HEK293 (cell line): ENCODE measurements around the gene STUM.

Experiments
- CTCF ChIA-PET: fragments of 350-600 bp; formaldehyde crosslinking; extraction: SDS; loops from one replicate; lab custom pipeline; 2021; ENCODE audit warnings: antibody characterized with exemption; lab: Yijun Ruan, JAX
- POLR2A ChIA-PET: fragments of 300-600 bp; formaldehyde crosslinking; extraction: SDS; loops from one replicate; lab custom pipeline; 2020; ENCODE audit warnings: antibody characterized with exemption, inconsistent platforms; lab: Yijun Ruan, JAX
- H3K27ac ChIP-seq: fragments of 200-500 bp; sonication (Bioruptor generic); 2 replicates; pipeline ENCODE4 v1.5.1; 2014; ENCODE audit warnings: low read depth, low read length, control low read depth, inconsistent platforms; ENCODE audit errors: extremely low read depth
- H3K36me3 ChIP-seq, 2 experiments: fragments of 200-500 bp in 1 of 2; sonication (Bioruptor generic) in 1 of 2; 1 replicate in 1 of 2; 2 replicates in 1 of 2; pipeline ENCODE4 v1.5.1; 2014 to 2017; ENCODE audit warnings: inconsistent platforms in 2 of 2, low read length in 2 of 2; ENCODE audit not compliant: control insufficient read depth in 2 of 2, insufficient read depth in 1 of 2
- H3K4me1 ChIP-seq: fragments of 200-500 bp; sonication (Bioruptor generic); 2 replicates; pipeline ENCODE4 v1.5.1; 2014; ENCODE audit warnings: mild to moderate bottlenecking, low read length, inconsistent platforms; ENCODE audit not compliant: control insufficient read depth, insufficient read depth
- H3K4me3 ChIP-seq: 2 replicates; pipeline ENCODE4 v1.5.1; 2011; ENCODE audit warnings: low read depth, mild to moderate bottlenecking, control low read depth, low read length, moderate library complexity
- H3K9me3 ChIP-seq: fragments of 200-500 bp; sonication (Bioruptor generic); 2 replicates; pipeline ENCODE4 v1.5.1; 2014; ENCODE audit warnings: low read depth, low read length, inconsistent platforms; ENCODE audit not compliant: control insufficient read depth, insufficient read depth
- EGR2 ChIP-seq: fragments of 450-650 bp; formaldehyde crosslinking; IDR thresholded peaks from 2 replicates; pipeline ENCODE4 v1.5.1; 2016; ENCODE audit warnings: low read depth, missing biosample characterization, missing genetic modification characterization
- OSR2 ChIP-seq: fragments of 450-650 bp; formaldehyde crosslinking; IDR thresholded peaks from 2 replicates; pipeline ENCODE4 v1.5.1; 2016; ENCODE audit warnings: missing biosample characterization, missing genetic modification characterization
- YY2 ChIP-seq: fragments of 450-650 bp; formaldehyde crosslinking; IDR thresholded peaks from 2 replicates; pipeline ENCODE4 v1.5.1; 2016; ENCODE audit warnings: missing biosample characterization, missing genetic modification characterization
- ZBTB7A ChIP-seq: fragments of 450-650 bp; formaldehyde crosslinking; IDR thresholded peaks from 2 replicates; pipeline ENCODE4 v1.5.1; 2016; ENCODE audit warnings: low read depth, missing biosample characterization, missing genetic modification characterization
- ZFHX2 ChIP-seq: fragments of 450-650 bp; formaldehyde crosslinking; conservative IDR thresholded peaks from 2 replicates; pipeline ENCODE4 v1.5.1; 2016; ENCODE audit warnings: missing biosample characterization, missing genetic modification characterization
- ZNF140 ChIP-seq: fragments of 450-650 bp; formaldehyde crosslinking; IDR thresholded peaks from 2 replicates; pipeline ENCODE4 v1.5.1; 2016; ENCODE audit warnings: missing biosample characterization, missing genetic modification characterization
- ZNF174 ChIP-seq: fragments of 450-650 bp; formaldehyde crosslinking; IDR thresholded peaks from 2 replicates; pipeline ENCODE4 v1.5.0; 2017; ENCODE audit warnings: missing biosample characterization, mild to moderate bottlenecking, missing genetic modification characterization
- ZNF202 ChIP-seq: fragments of 450-650 bp; formaldehyde crosslinking; IDR thresholded peaks from 2 replicates; pipeline ENCODE4 v1.5.1; 2016; ENCODE audit warnings: missing biosample characterization, missing genetic modification characterization, borderline replicate concordance
- ZNF211 ChIP-seq: fragments of 450-650 bp; formaldehyde crosslinking; IDR thresholded peaks from 2 replicates; pipeline ENCODE4 v1.5.1; 2016; ENCODE audit warnings: low read depth, missing biosample characterization, missing genetic modification characterization
- ZNF366 ChIP-seq: fragments of 450-650 bp; formaldehyde crosslinking; conservative IDR thresholded peaks from 2 replicates; pipeline ENCODE4 v1.5.1; 2016; ENCODE audit warnings: missing biosample characterization, missing genetic modification characterization
- ZNF600 ChIP-seq: fragments of 450-650 bp; formaldehyde crosslinking; IDR thresholded peaks from 2 replicates; pipeline ENCODE4 v1.5.1; 2016; ENCODE audit warnings: missing biosample characterization, missing genetic modification characterization
- ZNF610 ChIP-seq: fragments of 450-650 bp; formaldehyde crosslinking; IDR thresholded peaks from 2 replicates; pipeline ENCODE4 v1.5.1; 2016; ENCODE audit warnings: missing biosample characterization, missing genetic modification characterization, borderline replicate concordance
- ZNF626 ChIP-seq: fragments of 450-650 bp; sonication (Bioruptor Pico); formaldehyde crosslinking; IDR thresholded peaks from 2 replicates; pipeline ENCODE4 v1.5.1; 2018; ENCODE audit warnings: missing biosample characterization, missing genetic modification characterization, inconsistent platforms
- ZNF747 ChIP-seq: fragments of 450-650 bp; formaldehyde crosslinking; IDR thresholded peaks from 2 replicates; pipeline ENCODE4 v1.5.1; 2016; ENCODE audit warnings: missing biosample characterization, missing genetic modification characterization
- ZNF777 ChIP-seq: fragments of 450-650 bp; formaldehyde crosslinking; IDR thresholded peaks from 2 replicates; pipeline ENCODE4 v1.5.1; 2017; ENCODE audit warnings: missing biosample characterization, missing genetic modification characterization, borderline replicate concordance
- ZXDB ChIP-seq: fragments of 450-650 bp; formaldehyde crosslinking; IDR thresholded peaks from 2 replicates; pipeline ENCODE4 v1.5.1; 2016; ENCODE audit warnings: missing biosample characterization, missing genetic modification characterization
- TF ChIP-seq, protein P1 (sequence below): fragments of 450-650 bp; formaldehyde crosslinking; IDR thresholded peaks from 2 replicates; pipeline ENCODE4 v1.5.1; 2016; ENCODE audit warnings: missing biosample characterization, missing genetic modification characterization
- TF ChIP-seq, protein P2 (sequence below): fragments of 450-650 bp; formaldehyde crosslinking; IDR thresholded peaks from 2 replicates; pipeline ENCODE4 v1.5.1; 2016; ENCODE audit warnings: missing biosample characterization, missing genetic modification characterization

STUM gene

DNA sequence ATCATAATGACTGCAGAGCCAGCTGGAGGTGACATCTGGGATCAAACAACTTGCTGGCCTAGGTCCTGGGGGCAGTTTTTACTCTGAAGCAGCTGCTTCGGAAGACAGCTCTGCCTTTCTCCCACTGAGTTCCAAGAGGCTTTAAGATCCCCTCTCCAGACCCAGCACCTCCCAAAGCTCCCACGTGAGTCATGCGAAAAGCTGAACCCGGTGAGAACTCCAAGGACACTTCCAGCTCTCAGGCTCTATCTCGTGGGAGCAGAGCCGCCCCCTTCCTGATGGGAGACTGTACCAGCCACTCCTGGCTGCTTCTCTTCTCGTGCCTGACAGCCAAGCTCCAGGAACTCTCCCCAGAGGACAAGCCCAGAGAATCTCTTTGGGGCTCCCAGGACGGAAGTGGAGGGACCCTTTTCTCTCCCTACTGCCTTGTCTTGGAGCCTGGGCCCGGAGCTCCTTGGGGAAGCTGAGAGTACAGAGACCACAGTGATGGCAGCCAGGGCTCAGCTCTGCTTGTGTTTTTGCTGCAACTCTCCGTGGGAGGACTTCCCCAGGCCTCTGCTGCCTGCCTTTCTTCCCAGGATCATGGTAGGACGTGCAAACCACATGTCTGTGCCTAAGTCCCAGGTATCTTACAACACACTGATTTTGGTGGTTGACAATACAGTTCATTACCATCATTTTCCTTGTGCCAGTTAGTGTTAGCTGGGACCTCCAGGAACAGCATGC lies 40.6 kb downstream of the STUM start:
- H3K4me3 ChIP-seq = no peak overlapping the region
- no peaks in the 10 kb centered on the region for H3K4me1 ChIP-seq
- H3K36me3 ChIP-seq = no peaks in the 10 kb centered on the region
- no peaks in the 10 kb centered on the region for H3K9me3 ChIP-seq
- CTCF ChIA-PET = interaction anchor here (0.6 to 3.0 kb wide), 6 partner anchors 9 to 675 kb away, joined by 3 to 19 read pairs (median 4); no protein-coding TSS in a partner anchor
- no peak for TF ChIP-seq ZNF366
- peak; percentile 75 for TF ChIP-seq EGR2
- peak; percentile 69 for TF ChIP-seq ZFHX2 (tag by site-specific recombination)
- TF ChIP-seq, protein P1, sequence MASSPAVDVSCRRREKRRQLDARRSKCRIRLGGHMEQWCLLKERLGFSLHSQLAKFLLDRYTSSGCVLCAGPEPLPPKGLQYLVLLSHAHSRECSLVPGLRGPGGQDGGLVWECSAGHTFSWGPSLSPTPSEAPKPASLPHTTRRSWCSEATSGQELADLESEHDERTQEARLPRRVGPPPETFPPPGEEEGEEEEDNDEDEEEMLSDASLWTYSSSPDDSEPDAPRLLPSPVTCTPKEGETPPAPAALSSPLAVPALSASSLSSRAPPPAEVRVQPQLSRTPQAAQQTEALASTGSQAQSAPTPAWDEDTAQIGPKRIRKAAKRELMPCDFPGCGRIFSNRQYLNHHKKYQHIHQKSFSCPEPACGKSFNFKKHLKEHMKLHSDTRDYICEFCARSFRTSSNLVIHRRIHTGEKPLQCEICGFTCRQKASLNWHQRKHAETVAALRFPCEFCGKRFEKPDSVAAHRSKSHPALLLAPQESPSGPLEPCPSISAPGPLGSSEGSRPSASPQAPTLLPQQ (tag by site-specific recombination) = no peak
- no peak for TF ChIP-seq ZNF211 (tag by site-specific recombination)
- TF ChIP-seq ZNF140 (tag by site-specific recombination) = no peak
- no peak for TF ChIP-seq ZXDB (tag by site-specific recombination)
- no peak for TF ChIP-seq ZNF626 (tag by site-specific recombination)
- TF ChIP-seq YY2 (tag by site-specific recombination) = no peak
- TF ChIP-seq ZNF610 = no peak
- TF ChIP-seq, protein P2, sequence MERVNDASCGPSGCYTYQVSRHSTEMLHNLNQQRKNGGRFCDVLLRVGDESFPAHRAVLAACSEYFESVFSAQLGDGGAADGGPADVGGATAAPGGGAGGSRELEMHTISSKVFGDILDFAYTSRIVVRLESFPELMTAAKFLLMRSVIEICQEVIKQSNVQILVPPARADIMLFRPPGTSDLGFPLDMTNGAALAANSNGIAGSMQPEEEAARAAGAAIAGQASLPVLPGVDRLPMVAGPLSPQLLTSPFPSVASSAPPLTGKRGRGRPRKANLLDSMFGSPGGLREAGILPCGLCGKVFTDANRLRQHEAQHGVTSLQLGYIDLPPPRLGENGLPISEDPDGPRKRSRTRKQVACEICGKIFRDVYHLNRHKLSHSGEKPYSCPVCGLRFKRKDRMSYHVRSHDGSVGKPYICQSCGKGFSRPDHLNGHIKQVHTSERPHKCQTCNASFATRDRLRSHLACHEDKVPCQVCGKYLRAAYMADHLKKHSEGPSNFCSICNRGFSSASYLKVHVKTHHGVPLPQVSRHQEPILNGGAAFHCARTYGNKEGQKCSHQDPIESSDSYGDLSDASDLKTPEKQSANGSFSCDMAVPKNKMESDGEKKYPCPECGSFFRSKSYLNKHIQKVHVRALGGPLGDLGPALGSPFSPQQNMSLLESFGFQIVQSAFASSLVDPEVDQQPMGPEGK (tag by site-specific recombination) = no peak
- TF ChIP-seq OSR2 = no peak
- TF ChIP-seq ZBTB7A (tag by site-specific recombination) = no peak
- no peak for TF ChIP-seq ZNF174 (tag by site-specific recombination)
- no peak for TF ChIP-seq ZNF747
- POLR2A ChIA-PET = no interaction called here
- no peak overlapping the region for H3K27ac ChIP-seq

DNA sequence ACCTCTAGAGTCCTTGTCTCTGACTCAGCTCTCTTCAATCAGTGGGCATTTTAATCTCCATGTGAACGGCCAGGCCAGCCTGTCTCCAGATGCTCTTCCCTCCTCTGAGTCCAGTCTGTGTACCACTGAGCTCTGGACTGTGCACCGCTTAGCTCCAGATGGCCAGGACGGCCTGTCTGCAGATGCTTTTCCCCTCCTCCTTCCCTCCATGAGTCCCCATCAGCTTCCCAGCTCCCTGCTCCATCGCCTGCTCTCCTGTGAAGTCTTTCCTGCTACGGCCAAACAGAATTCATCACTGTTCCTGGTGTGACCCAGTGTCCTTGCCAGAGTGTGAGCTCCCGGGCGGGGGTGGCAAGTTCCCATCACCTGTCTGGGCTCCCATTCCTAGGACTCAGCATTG lies 42.0 kb downstream of the STUM start:
- Histone ChIP-seq H3K9me3 (no peaks in the 10 kb centered on the region), H3K4me1 (no peaks in the 10 kb centered on the region), H3K36me3 (no peaks in the 10 kb centered on the region), H3K27ac (no peak overlapping the region), H3K4me3 (no peak overlapping the region)
- POLR2A ChIA-PET = no interaction called here
- TF ChIP-seq ZNF600 (tag by site-specific recombination) (peak; percentile 49; the same call in 1 of the 2 replicates), ZNF777 (tag by site-specific recombination) (no peak), ZNF202 (tag by site-specific recombination) (no peak)
- TF ChIP-seq, protein P1 (tag by site-specific recombination) = no peak
- CTCF ChIA-PET = interaction anchor here (1.7 to 3.0 kb wide), 3 partner anchors 18 to 166 kb away, joined by 6 to 19 read pairs (median 10); no protein-coding TSS in a partner anchor
